Esophagus squamous epithelium (tissue), 4 donors: ENCODE results near the gene MEI1.

Experiments used
- POLR2A ChIP-seq, 4 donors: fragments of 450-650 bp; IDR thresholded peaks; one replicate each; pipeline ENCODE4 v1.6.1; 2017; ENCODE audit warnings: antibody characterized with exemption in 4 of 4, mild to moderate bottlenecking in 4 of 4, moderate library complexity in 3 of 4
- TF ChIP-seq, protein P1 (sequence below), 6 experiments: fragments of 450-650 bp in 4 of 6; fragments of 200-600 bp in 2 of 6; sonication (generic) in 2 of 6; IDR thresholded peaks; one replicate each; pipeline ENCODE4 v1.5.1; 2016 to 2019; ENCODE audit warnings: antibody characterized with exemption in 6 of 6, mild to moderate bottlenecking in 4 of 6, moderate library complexity in 4 of 6

DNA sequence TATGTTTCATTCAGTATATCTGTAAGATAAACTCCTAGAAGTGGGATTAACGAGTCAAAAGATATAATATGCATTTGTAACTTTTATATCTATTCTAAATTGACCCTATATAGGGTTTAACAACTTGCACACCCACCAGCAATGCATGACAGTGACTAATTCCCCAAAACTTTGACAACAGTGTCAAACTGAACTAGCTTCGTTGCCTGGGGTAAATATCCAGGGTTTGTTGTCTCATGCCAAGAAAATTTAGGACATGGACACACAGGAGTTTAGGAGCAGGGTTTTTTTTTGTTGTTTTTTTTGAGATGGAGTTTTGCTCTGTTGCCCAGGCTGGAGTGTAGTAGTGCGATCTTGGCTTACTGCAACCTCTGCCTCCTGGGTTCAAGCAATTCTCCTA, 15.7 kb upstream of the MEI1 start:
- no peak for TF ChIP-seq POLR2A (IDR thresholded peaks at IDR 0.05)
- TF ChIP-seq, protein P1, sequence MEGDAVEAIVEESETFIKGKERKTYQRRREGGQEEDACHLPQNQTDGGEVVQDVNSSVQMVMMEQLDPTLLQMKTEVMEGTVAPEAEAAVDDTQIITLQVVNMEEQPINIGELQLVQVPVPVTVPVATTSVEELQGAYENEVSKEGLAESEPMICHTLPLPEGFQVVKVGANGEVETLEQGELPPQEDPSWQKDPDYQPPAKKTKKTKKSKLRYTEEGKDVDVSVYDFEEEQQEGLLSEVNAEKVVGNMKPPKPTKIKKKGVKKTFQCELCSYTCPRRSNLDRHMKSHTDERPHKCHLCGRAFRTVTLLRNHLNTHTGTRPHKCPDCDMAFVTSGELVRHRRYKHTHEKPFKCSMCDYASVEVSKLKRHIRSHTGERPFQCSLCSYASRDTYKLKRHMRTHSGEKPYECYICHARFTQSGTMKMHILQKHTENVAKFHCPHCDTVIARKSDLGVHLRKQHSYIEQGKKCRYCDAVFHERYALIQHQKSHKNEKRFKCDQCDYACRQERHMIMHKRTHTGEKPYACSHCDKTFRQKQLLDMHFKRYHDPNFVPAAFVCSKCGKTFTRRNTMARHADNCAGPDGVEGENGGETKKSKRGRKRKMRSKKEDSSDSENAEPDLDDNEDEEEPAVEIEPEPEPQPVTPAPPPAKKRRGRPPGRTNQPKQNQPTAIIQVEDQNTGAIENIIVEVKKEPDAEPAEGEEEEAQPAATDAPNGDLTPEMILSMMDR (IDR thresholded peaks at IDR 0.05), result no peak
